A673 (cell line): Measurements from ENCODE around the gene GPX8. TPM values are rescaled to one million over a fixed set of nuclear protein-coding genes. Genes with fewer than 3 reads are reported as not detected.

Experiments
- BruUV-seq: library from RNA; stranded (reverse); fragments of 400-500 nt; replicated peaks from 2 replicates; lab custom pipeline; 2021; lab: Mats Ljungman, UMichigan
- CTCF ChIA-PET: fragments of 300-600 bp; sonication (Branson Sonifier 250); formaldehyde crosslinking; loops from one replicate; lab custom pipeline; 2022; ENCODE audit warnings: antibody characterized with exemption; lab: Charles Lee
- POLR2A ChIA-PET: fragments of 300-600 bp; sonication (Branson Sonifier 250); formaldehyde crosslinking; loops from one replicate; lab custom pipeline; 2022; ENCODE audit warnings: antibody characterized with exemption; ENCODE audit not compliant: low non-redundant PET; lab: Charles Lee
- DNase-seq: peaks from one replicate; pipeline ENCODE4 v3.0.0-alpha.2; 2015; ENCODE audit warnings: low spot score
- H3K27ac ChIP-seq: fragments of 200-600 bp; sonication (generic); 2 replicates; pipeline ENCODE4 v1.5.1; 2016; ENCODE audit warnings: mixed run types, low read depth, mild to moderate bottlenecking, mixed read lengths, antibody characterized with exemption, low read length; ENCODE audit not compliant: poor library complexity, severe bottlenecking
- H3K27me3 ChIP-seq: fragments of 200-600 bp; sonication (generic); replicated peaks from 2 replicates; pipeline ENCODE4 v1.6.1; 2017; ENCODE audit warnings: mixed run types, low read depth, mild to moderate bottlenecking, mixed read lengths, antibody characterized with exemption, low read length; ENCODE audit not compliant: insufficient read depth, poor library complexity
- H3K36me3 ChIP-seq: fragments of 200-600 bp; sonication (generic); 2 replicates; pipeline ENCODE4 v1.6.1; 2016; ENCODE audit warnings: mixed run types, mild to moderate bottlenecking, mixed read lengths, antibody characterized with exemption, low read length; ENCODE audit not compliant: insufficient read depth, poor library complexity, severe bottlenecking
- H3K4me1 ChIP-seq: fragments of 200-600 bp; sonication (generic); 2 replicates; pipeline ENCODE4 v1.6.1; 2017; ENCODE audit warnings: mixed run types, mild to moderate bottlenecking, mixed read lengths, antibody characterized with exemption, low read length; ENCODE audit not compliant: insufficient read depth, poor library complexity, severe bottlenecking
- H3K4me3 ChIP-seq: fragments of 200-600 bp; sonication (generic); 2 replicates; pipeline ENCODE4 v1.5.1; 2016; ENCODE audit warnings: low read depth, mixed run types, mild to moderate bottlenecking, mixed read lengths, low read length; ENCODE audit not compliant: poor library complexity, severe bottlenecking
- H3K9me3 ChIP-seq: fragments of 200-600 bp; sonication (generic); 2 replicates; pipeline ENCODE4 v1.6.1; 2016; ENCODE audit warnings: mixed run types, low read depth, mild to moderate bottlenecking, mixed read lengths, antibody characterized with exemption, low read length; ENCODE audit not compliant: poor library complexity, severe bottlenecking
- EZH2 ChIP-seq: fragments of 200-600 bp; sonication (generic); IDR thresholded peaks from 2 replicates; pipeline ENCODE4 v1.6.1; 2017; ENCODE audit warnings: borderline replicate concordance, low read depth, mild to moderate bottlenecking, mixed read lengths, antibody characterized with exemption, low read length; ENCODE audit not compliant: poor library complexity, severe bottlenecking
- intact Hi-C: fragments of 100-400 bp; cut with micrococcal nuclease; formaldehyde crosslinking; loops from one replicate; pipeline ENCODE4 v1.10.0; 2022; ENCODE audit not compliant: unreplicated experiment
- total RNA-seq: library from RNA; stranded (reverse); gene quantifications from 2 replicates; pipeline ENCODE4 v1.2.3, GENCODE V29; 2021
- TF ChIP-seq, protein P1 (sequence below): fragments of 300-800, 200-600 bp; sonication (generic); conservative IDR thresholded peaks from 2 replicates; pipeline ENCODE4 v1.5.1; 2017; ENCODE audit warnings: low read depth, mild to moderate bottlenecking, antibody characterized with exemption, low read length, moderate library complexity, mixed read lengths

Gene GPX8
- total RNA-seq, 1 experiment from 2014 or later, result 54.7 TPM

DNA sequence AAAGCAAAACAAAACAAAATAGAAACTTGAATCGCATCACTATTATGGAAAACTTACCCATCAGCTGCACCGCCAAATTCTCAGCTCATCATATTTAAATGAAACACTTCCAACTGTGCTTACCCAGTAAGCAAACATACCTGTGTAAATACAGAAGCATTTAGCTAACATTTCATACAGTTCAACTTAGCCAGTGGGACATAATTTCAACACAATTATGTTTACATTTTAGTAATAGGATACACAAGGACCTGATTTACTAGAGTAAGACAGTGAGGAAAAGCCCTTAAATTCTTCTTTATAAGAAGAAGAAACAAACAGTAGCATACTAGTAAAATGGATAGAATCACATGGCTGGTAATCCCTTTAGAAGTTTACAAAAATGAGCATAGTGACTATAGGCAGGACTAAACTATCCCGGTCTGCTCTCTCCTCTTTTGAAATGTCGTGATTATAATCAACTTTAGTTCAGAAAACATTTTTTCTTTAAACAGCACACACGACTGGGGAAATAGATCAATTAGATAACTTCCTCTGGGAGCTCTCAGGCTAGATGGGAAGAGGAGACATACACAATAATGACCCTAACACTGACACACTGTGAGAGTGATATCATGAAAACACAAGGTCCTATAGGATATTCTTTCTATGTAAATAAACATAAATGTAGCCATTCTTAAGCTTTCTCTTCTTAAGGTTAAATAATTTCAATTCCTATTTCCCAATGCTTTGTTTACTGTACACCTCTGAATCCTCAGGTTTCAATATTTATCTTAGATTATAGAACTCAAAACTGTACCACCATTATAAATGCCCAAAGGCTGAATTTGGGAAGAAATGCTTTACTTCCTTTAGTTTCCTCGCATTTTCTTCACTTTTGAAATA lies 28.9 kb downstream of the GPX8 start:
- H3K4me3 ChIP-seq, result no peak overlapping the region
- no peak overlapping the region for H3K27ac ChIP-seq
- CTCF ChIA-PET, result no interaction called here
- no peaks in the 10 kb centered on the region for H3K4me1 ChIP-seq
- no TSS peak for BruUV-seq
- POLR2A ChIA-PET, result interaction anchor here (0.5 to 0.7 kb wide), 2 partner anchors 543 to 724 kb away, joined by 3 to 5 read pairs; no protein-coding TSS in a partner anchor
- H3K9me3 ChIP-seq, result no peaks in the 10 kb centered on the region
- intact Hi-C loops, result no loop called here
- DNase-seq, result no peak
- no peak for TF ChIP-seq EZH2
- peaks cover 21% of the 10 kb centered on the region for H3K27me3 ChIP-seq
- H3K36me3 ChIP-seq, result no peaks in the 10 kb centered on the region

DNA sequence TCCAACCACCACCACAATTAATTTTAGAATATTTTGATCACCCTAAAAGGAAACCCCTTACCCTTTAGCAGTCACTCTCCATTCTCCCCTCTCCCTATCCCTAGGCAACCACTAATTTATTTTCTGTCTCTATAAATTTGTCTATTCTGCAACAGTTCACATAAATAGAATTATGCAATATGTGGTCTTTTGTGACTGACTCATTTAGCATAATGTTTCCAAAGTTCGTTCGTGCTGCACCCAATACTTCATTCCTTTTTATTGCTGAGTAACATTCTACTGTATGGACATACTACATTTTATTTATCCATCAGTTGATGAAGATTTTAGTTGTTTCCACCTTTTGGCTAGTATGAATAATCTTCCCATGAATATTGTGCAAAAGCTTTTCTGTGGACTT lies 31.2 kb downstream of the GPX8 start:
- Histone ChIP-seq H3K4me3 (no peak overlapping the region), H3K27ac (no peak overlapping the region), H3K4me1 (no peaks in the 10 kb centered on the region), H3K36me3 (no peaks in the 10 kb centered on the region), H3K27me3 (peaks cover 30% of the 10 kb centered on the region), H3K9me3 (no peaks in the 10 kb centered on the region)
- BruUV-seq, result no TSS peak
- POLR2A ChIA-PET, result no interaction called here
- CTCF ChIA-PET, result no interaction called here
- TF ChIP-seq EZH2, result no peak
- TF ChIP-seq, protein P1, sequence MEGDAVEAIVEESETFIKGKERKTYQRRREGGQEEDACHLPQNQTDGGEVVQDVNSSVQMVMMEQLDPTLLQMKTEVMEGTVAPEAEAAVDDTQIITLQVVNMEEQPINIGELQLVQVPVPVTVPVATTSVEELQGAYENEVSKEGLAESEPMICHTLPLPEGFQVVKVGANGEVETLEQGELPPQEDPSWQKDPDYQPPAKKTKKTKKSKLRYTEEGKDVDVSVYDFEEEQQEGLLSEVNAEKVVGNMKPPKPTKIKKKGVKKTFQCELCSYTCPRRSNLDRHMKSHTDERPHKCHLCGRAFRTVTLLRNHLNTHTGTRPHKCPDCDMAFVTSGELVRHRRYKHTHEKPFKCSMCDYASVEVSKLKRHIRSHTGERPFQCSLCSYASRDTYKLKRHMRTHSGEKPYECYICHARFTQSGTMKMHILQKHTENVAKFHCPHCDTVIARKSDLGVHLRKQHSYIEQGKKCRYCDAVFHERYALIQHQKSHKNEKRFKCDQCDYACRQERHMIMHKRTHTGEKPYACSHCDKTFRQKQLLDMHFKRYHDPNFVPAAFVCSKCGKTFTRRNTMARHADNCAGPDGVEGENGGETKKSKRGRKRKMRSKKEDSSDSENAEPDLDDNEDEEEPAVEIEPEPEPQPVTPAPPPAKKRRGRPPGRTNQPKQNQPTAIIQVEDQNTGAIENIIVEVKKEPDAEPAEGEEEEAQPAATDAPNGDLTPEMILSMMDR, result no peak
- no peak for DNase-seq
- intact Hi-C loops, result no loop called here

GRCh38 chr5:55205001-55205400 lies 45.0 kb downstream of the GPX8 start:
- H3K4me3 ChIP-seq, result no peak overlapping the region
- TF ChIP-seq, protein P1, result no peak
- no peak for TF ChIP-seq EZH2
- peaks cover 34% of the 10 kb centered on the region for H3K27me3 ChIP-seq
- H3K9me3 ChIP-seq, result no peaks in the 10 kb centered on the region
- H3K36me3 ChIP-seq, result no peaks in the 10 kb centered on the region
- CTCF ChIA-PET, result no interaction called here
- no TSS peak for BruUV-seq
- POLR2A ChIA-PET, result no interaction called here
- intact Hi-C loops, result no loop called here
- no peaks in the 10 kb centered on the region for H3K4me1 ChIP-seq
- no peak overlapping the region for H3K27ac ChIP-seq
- DNase-seq, result peak; percentile 29
